Stimulated activated CD8-positive, alpha-beta memory T cell treated with anti-CD3 and anti-CD28 coated beads, Interleukin-4, amount 100 ng/mL, for 24 hours (primary cell): ENCODE measurements around the gene HAPLN3.
A peak's percentile ranks its signal among the peaks of the same experiment; 100 is the strongest.
"Not testable (repeated sequence)": the region's sequence is repeated elsewhere in the genome, so short reads cannot be mapped to it uniquely, and the experiment has no call there.

ENCODE experiments used
- DNase-seq: peaks from one replicate; pipeline ENCODE4 v3.0.0-alpha.2; 2020; ENCODE audit warnings: low read depth

HAPLN3 gene

GRCh38 chr15:88894819-88895767 is at the start of gene HAPLN3:
Gene HAPLN3, minus strand, starts transcription at chr15:88895544. Its CDS starts 8,246 bp downstream, at chr15:88887298.
- peak; percentile 46 for DNase-seq

GRCh38 chr15:88940110-88940675 is 44.8 kb upstream of the HAPLN3 start:
- no peak for DNase-seq

- DNase-seq: no peak
These were observed 44.1 kb upstream of the HAPLN3 start for GRCh38 chr15:88939486-88939806.

- DNase-seq: no peak
These were observed 43.6 kb upstream of the HAPLN3 start for GRCh38 chr15:88938802-88939485.

- DNase-seq: not testable (repeated sequence)
These were observed 39.1 kb upstream of the HAPLN3 start for GRCh38 chr15:88934449-88934848.

GRCh38 chr15:88932875-88933330 is 37.6 kb upstream of the HAPLN3 start:
- DNase-seq: no peak

- DNase-seq: no peak
These were observed 37.0 kb upstream of the HAPLN3 start for GRCh38 chr15:88932271-88932874.

GRCh38 chr15:88930579-88930978 is 35.2 kb upstream of the HAPLN3 start:
- no peak for DNase-seq

GRCh38 chr15:88929358-88930098 is 34.2 kb upstream of the HAPLN3 start:
- DNase-seq: not testable (repeated sequence)

GRCh38 chr15:88928192-88928591 is 32.8 kb upstream of the HAPLN3 start:
- not testable (repeated sequence) for DNase-seq

GRCh38 chr15:88925648-88926047 is 30.3 kb upstream of the HAPLN3 start:
- DNase-seq: not testable (repeated sequence)

- not testable (repeated sequence) for DNase-seq
These were observed 25.6 kb upstream of the HAPLN3 start for GRCh38 chr15:88920892-88921435.

- no peak for DNase-seq
These were observed 25.0 kb upstream of the HAPLN3 start for GRCh38 chr15:88920186-88920891.

GRCh38 chr15:88918738-88919137 is 23.4 kb upstream of the HAPLN3 start:
- no peak for DNase-seq

- DNase-seq: no peak
These were observed 22.4 kb upstream of the HAPLN3 start for GRCh38 chr15:88917760-88918159.

GRCh38 chr15:88915354-88915753 is 20.0 kb upstream of the HAPLN3 start:
- DNase-seq: no peak

- DNase-seq: no peak
These were observed 18.5 kb upstream of the HAPLN3 start for GRCh38 chr15:88913850-88914169.

- DNase-seq: peak; percentile 62
These were observed 17.9 kb upstream of the HAPLN3 start, which contains the start of gene MFGE8 for GRCh38 chr15:88913017-88913849. Gene MFGE8, minus strand, starts transcription at chr15:88913379. Its CDS starts 60 bp downstream, at chr15:88913319.

- DNase-seq: no peak
These were observed 17.2 kb upstream of the HAPLN3 start for GRCh38 chr15:88912500-88912921.

- no peak for DNase-seq
These were observed 16.4 kb upstream of the HAPLN3 start for GRCh38 chr15:88911766-88912118.
